Stomach (tissue), 4 donors: Measurements from ENCODE around the gene MEA1.

Experiments used
- CTCF ChIP-seq, 7 experiments: fragments of 450-650 bp in 4 of 7; fragments of 200-600 bp in 3 of 7; sonication (generic) in 3 of 7; IDR thresholded peaks; one replicate each; pipeline ENCODE4 v1.5.1; 2016 to 2019; ENCODE audit warnings: antibody characterized with exemption in 7 of 7, control low read depth in 2 of 7, mild to moderate bottlenecking in 1 of 7
- POLR2A ChIP-seq, 4 donors: fragments of 450-650 bp; IDR thresholded peaks; one replicate each; pipeline ENCODE4 v1.6.1; 2016; ENCODE audit warnings: antibody characterized with exemption in 4 of 4, control low read depth in 2 of 4, mild to moderate bottlenecking in 1 of 4, moderate library complexity in 1 of 4

- TF ChIP-seq CTCF (IDR thresholded peaks at IDR 0.05) (no peak), POLR2A (IDR thresholded peaks at IDR 0.05) (no peak)
These were observed 5.4 kb upstream of the MEA1 start for GRCh38 chr6:43019152-43019551.
